GM19043 (cell line): Measurements from ENCODE around the gene HS3ST6.
"Not testable (repeated sequence)": the region's sequence is repeated elsewhere in the genome, so short reads cannot be mapped to it uniquely, and the experiment has no call there.

Experiments
- ATAC-seq: cut with Tn5 transposase; IDR thresholded peaks from one replicate; pipeline ENCODE4 v1.9.1; 2021; ENCODE audit warnings: low read depth; ENCODE audit not compliant: unreplicated experiment

The HS3ST6 gene

DNA sequence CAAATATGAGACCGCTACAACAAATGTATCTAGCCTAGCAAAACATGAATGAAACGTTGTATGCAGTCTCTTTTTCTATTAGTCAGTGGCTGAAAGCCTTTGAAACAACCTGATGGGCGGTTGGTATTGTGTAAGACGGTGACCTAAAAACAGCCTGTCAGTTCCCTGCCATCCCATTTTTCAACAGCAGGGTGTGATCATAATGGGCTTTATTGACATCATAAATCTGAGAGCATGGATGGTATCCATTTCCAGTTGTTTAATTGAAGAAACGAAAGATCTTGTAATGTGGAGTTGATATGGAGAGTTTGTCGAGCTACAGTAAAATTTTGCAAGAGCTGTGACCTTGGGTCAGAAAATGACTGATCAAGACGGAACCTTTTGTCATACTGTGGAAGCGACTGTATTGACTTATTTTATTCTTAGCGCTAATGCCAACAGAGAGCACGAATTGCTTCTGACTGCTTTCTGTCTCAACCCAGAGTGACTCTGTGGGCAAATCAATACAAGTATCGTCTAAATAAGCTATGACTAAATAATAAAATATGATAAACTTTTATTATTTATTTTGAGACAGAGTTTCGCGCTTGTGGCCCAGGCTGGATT, 34.0 kb downstream of the HS3ST6 start:
- ATAC-seq, result no peak

DNA sequence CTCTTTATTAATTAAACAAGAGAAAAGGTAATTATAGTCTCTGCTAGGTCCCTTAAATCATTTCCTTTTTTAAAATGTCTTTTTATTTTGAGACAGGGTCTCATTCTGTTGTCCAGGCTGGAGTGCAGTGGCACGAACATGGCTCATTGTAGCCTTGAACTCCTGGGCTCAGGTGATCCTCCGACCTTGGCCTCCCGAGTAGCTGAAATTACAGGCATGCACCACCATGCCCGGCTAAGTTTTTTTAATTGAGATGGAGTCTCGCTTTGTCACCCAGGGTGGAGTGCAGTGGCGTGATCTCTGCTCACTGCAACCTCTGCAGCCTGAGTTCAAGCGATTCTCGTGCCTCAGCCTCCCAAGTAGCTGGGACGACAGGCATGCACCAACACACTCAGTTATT, 37.0 kb downstream of the HS3ST6 start:
- not testable (repeated sequence) for ATAC-seq

DNA sequence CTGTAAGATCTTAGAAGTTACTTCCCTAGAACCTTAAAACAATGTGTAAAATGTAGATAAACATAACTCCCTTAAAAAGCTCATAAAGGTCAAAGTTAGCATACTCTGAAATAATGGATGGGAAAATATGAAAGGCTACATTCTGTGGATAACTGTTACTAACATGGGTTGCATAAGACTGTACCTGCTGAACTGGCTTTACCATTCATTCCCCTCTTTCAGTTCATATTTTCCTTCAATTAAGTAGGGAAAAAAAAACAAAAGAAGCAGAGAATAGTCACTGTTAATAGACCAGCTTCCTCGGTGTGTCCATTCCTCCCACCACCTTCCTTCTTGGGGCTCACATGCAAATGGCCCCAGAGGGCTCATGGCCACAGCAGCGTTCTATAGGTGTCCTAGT, 38.7 kb downstream of the HS3ST6 start:
- ATAC-seq, result no peak

DNA sequence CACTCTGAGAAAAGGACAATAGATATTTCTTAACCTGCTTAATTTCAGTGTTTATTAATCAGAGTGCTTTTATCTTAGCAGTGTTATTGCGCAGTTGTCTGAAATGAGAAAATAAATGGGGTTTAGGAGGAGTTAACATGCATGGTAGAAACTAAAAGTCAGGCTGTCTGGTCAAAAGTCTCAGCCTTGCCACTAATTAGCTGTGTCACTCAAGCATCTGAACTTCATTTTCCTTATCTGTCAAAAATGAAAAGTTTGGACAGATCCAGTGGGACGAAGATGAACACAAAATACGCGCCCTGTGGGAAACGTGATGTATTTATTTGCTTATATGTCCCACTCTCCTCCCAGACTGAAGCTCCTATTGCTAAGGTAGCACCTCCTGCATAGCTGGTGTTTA, 40.0 kb downstream of the HS3ST6 start:
- no peak for ATAC-seq

DNA sequence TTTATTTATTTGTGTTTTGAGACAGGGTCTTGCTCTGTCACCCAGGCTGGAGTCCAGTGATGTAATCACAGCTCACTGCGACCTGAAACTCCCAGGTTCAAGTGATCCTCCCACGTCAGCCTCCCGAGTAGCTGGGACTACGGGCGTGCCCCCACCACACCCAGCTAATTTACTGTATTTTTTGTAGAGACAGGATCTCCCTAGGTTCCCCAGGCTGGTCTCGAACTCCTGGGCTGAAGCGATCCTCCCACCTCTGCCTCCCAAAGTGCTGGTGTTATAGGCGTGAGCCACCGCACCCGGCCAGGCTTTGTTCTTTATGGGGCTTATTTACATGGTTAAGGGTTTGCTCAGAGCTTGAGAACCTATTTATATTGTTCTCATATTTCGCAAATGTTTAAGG, 40.4 kb downstream of the HS3ST6 start:
- no peak for ATAC-seq

DNA sequence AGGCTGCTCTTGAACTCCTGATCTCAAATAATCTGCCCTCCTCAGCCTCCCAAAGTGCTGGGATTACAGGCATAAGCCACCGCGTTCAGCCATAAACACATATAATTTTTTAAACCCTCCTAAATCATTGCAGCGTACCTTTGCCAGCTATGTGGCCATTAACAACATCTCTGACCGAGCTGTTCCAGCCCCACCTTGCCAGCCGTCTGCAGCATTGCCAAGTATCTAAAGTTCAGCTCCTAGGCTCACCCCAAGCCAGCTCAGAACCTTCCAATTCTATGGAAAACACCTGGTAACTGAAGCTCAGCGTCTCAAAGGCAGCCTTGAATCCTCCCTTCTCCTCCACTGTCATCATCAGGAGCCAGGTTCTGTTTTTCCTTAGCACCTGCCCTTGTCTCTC, 41.1 kb downstream of the HS3ST6 start:
- ATAC-seq, result no peak

DNA sequence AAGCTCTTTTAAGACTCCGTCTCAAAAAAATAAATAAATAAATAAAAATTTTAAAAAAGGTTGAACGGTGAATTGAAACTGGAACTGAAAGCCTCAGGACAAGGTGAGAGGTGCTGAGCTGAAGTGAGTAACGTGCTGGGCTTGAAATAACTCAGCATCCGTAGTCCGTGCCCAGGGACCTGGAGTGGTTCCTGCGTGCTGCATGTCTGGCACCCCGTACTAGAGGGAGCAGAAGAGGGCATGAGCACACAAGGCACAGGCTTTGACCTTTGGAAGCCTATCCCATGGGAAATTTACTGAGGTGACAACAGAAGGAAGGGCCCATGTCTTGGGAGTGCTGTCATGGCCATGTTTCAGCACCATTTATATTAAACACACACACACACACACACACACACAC, 41.7 kb downstream of the HS3ST6 start:
- no peak for ATAC-seq

DNA sequence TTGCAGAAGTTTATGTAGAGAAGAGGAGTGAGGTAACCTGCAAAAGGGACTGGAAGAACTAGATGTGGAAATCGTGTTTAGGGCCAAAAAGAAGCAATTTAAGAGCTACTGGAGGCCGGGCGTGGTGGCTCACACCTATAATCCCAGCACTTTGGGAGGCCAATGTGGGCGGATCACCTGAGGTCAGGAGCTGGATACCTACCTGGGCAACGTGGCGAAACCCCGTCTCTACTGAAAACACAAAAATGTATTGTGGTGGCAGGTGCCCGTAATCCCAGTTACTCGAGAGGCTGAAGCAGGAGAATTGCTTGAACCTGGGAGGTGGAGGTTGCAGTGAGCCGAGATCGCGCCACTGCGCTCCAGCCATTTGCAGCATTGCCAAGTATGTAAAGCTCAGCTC, 42.1 kb downstream of the HS3ST6 start:
- not testable (repeated sequence) for ATAC-seq

DNA sequence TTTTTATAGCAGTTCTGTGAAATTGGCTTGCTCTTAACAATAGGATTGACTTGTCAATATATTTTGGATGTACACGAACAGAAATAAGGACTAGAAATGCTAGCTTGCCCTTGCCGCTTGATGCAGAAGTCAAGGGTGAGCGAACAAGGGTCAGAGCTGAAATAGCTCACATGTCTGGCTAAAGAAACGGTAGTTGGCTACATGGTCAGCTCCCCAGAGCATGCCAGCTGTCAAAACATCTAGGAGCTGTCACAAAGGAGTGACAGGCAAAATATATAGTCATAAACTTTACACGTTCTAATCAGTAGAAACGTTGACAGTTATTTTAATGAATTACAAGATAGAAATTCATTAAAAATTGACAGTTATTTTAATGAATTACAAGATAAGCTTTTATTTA, 43.4 kb downstream of the HS3ST6 start:
- ATAC-seq, result no peak

DNA sequence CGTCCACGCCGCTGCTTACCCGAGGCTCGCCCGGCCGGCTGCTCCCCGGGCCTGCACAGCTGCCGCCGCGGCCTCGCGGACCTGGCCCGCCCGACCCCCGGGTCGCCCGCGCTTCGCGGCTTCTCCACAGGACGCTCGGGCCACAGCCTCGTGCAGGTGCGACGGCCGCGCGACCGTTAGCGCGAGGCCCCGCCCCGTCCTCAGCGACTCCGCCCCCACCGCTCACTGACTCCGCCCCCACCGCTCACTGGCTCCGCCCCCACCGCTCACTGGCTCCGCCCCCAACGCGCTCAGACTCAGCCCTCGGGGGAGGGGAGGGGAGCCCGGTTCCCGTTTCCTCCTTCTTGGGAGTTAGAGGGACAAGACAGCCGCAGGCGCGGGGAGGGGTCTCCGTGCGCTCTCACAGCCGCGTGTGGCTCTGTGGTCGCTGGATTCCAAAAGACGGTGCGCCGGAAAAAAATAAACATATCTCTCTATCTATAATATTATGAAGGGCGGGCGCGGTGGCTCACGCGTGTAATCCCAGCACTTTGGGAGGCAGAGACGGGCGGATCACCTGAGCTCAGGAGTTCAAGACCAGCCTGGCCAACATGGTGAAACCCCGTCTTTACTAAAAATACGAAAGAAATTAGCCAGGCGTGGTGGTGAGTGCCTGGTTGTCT, 46.1 kb downstream of the HS3ST6 start, which contains the start of gene MEIOB:
TSS of gene MEIOB (minus strand) at position 191 of the 662 bp plus-strand sequence. CDS start 3,989 bp downstream, outside the sequence.
- no peak for ATAC-seq

DNA sequence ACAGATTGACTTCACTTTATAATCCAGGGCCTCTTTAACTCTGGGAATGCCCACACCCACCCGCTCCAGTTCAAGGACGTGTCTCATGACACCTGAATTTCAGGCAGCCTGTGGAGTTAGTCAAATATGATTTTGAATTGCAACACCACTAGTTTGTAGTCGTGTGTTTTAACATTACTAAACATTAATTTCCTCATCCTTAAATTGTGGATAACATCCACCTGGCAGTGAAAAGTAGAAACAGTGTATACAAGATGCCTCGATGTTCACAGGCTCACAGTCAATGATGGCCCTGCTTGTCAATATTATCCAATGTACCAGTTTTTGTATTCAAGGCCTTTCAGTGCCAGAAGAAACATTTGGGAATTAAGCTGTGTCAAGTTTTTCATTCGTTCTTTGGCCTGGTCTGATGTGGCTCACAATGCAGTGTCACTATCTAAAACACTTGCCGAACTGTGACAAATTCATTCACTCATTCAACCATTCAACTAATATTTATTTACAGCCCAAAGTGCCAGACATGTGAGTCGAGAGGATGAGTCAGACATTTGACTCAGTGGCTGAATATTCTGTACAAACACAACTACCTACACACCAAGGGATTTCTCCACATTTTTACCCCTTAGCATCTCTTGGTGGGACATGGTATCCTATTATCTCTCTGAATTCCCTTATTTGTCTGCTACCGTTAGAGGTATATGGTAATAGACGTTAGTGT, 47.7 kb downstream of the HS3ST6 start:
- ATAC-seq, result no peak

DNA sequence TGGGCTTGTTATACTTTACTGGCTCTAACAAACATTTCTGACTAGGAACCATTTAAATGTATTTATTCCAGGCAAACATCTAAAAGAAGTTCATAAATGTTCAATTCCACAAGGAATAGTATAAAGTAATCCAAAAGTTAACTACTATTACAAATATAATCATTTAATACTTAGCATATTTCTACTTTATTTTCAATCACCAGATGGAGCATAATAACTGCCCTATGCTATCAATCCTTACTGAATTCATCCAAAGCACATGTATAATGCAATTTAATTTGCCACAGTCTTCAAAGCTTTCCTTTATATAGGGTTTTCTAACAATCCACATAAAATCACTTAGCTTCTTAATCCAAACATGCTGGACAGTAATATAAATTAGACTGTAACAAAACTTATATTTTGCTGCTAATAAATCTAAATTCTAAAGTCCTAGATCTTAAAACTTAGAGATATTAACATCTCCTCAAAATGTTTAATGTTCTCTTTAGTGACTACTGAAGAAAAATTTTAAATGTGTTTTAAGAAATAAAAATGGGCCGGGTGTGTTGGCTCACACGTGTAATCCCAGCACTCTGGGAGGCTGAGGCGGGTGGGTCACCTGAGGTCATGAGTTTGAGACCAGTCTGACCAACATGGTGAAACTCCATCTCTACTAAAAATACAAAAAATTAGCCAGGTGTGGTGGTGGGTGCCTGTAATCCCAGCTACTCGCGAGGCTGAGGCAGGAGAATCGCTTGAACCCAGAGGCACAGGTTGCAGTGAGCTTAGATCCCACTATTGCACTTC, 52.1 kb downstream of the HS3ST6 start:
- ATAC-seq, result no peak

DNA sequence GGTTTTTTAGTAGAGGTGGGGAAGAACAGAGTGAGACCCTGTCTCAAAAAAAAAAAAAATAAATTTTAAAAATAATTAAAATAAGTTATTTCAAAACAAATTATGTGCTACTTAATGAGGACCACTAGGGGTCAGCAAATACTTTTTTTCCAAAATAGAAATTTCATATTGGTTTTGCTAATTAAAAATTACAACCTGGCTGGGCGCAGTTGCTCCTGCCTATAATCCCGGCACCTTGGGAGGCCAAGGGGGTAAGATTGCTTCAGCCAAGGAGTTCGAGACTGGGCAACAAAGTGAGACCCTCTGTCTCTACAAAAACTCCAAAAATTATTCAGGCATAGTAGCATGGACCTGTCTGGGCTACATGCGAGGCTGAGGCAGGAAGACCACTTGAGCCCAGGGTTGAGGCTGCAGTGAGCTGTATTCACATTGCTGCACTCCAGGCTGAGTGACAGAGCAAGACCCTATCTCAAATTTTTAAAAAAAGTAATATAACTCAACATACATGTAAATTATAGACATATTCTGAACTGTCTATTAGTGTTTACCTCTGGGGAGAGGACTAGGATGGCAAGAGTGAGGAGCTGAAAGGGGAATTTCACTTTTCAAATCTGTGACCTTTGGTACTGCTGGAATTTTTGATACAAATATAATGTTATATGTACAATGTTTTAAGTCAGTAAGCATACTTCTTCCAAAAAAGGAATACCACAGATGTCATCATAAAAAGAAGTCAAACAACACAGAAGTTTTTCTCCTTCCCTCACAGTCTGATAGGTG, 54.3 kb downstream of the HS3ST6 start:
- ATAC-seq, result no peak

DNA sequence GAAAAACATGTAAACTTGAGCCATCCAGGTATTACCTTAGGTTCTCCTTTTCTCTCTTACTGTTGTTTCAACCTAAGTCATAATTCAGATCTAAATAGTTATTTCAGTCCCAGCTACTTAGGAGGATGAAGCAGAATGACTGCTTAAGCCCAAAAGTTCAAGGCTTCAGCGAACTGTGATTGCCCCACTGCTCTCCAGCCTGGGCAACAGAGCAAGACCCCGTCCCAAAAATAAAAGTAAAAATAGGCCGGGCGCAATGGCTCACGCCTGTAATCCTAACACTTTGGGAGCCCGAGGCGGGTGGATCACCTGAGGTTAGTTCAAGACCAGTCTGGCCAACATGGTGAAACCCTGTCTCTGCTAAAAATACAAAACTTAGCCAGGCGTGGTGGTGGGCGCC, 55.8 kb downstream of the HS3ST6 start:
- ATAC-seq, result no peak

DNA sequence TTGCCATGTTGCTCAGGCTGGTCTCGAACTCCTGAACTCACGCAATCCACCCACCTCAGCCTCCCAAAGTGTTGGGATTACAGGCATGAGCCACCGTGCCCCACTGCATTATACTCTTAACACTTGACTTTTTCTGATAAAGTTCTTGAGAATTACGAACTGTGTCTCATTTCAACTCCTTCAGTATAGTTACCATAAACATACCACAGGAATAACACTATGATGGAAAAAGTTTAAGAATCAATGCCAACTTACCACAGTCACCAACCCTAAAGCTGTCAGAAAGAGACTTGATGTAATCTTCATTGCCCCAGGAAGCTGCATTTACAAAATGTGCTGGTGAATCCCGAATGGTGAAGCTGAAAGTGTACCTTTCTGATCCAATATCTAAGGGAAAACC, 56.5 kb downstream of the HS3ST6 start:
- ATAC-seq, result no peak
